Thyroid gland (tissue), 4 donors: ENCODE results near the gene STX10.

Experiments used
- CTCF ChIP-seq, 6 experiments: fragments of 200-600 bp in 3 of 6; fragments of 450-650 bp in 3 of 6; sonication (generic) in 3 of 6; IDR thresholded peaks; one replicate each; pipeline ENCODE4 v1.5.1; 2016 to 2019; ENCODE audit warnings: antibody characterized with exemption in 6 of 6, mild to moderate bottlenecking in 2 of 6, inconsistent platforms in 1 of 6, moderate library complexity in 1 of 6
- POLR2A ChIP-seq, 2 donors: fragments of 450-650 bp; IDR thresholded peaks; one replicate each; pipeline ENCODE4 v1.6.1; 2017; ENCODE audit warnings: antibody characterized with exemption in 2 of 2, mild to moderate bottlenecking in 2 of 2, moderate library complexity in 1 of 2

GRCh38 chr19:13118424-13119193 is 31.6 kb downstream of the STX10 start:
- TF ChIP-seq CTCF (IDR thresholded peaks at IDR 0.05) = no peak
- TF ChIP-seq POLR2A (IDR thresholded peaks at IDR 0.05) = no peak
